T-helper 17 cell (primary cell): ENCODE data around the gene RBFOX2. TPM values are rescaled to one million over a fixed set of nuclear protein-coding genes. Genes with fewer than 3 reads are reported as not detected.

ENCODE experiments used
- total RNA-seq, 4 donors: library from RNA in 2 of 4; stranded (reverse) in 2 of 4; gene quantifications; one replicate each; pipeline ENCODE4 v1.2.3 and lab custom pipeline; 2022 to 2026

Gene RBFOX2
- total RNA-seq, 2 donors from 2014 or later: 0.23 to 0.97 TPM

Other genes starting within 250 kb of the RBFOX2 start
- 100 to 1,000 TPM; 229 to 265 TPM for gene APOL3, start 131.9 kb upstream of the RBFOX2 start, total RNA-seq
- gene APOL4, start 173.0 kb upstream of the RBFOX2 start, total RNA-seq: under 1 TPM in 1 of 2 donors, not detected in 1; 0.22 TPM
- 10 to 100 TPM; 36.9 to 42.9 TPM for gene APOL2, start 210.7 kb upstream of the RBFOX2 start, total RNA-seq
- gene APOL1, start 224.3 kb upstream of the RBFOX2 start, total RNA-seq: 10 to 100 TPM; 12.5 to 15.0 TPM